K562 (cell line): ENCODE measurements around the gene NR3C2. TPM values are rescaled to one million over a fixed set of nuclear protein-coding genes. Genes with fewer than 3 reads are reported as not detected.

ENCODE experiments used
- ATAC-seq: fragments of 200-7000 bp; cut with Tn5 transposase; 3 replicates; pipeline ENCODE4 v1.9.1; 2020; ENCODE audit warnings: moderate library complexity
- BruUV-seq: library from RNA; stranded (reverse); fragments of 400-500 nt; replicated peaks from 2 replicates; lab custom pipeline; 2021; lab: Mats Ljungman, UMichigan
- CTCF ChIA-PET: fragments of 300-600 bp; formaldehyde crosslinking; extraction: SDS; loops from one replicate; lab custom pipeline; 2021; ENCODE audit warnings: low intra/inter-chr PET ratio; lab: Yijun Ruan, JAX
- POLR2A ChIA-PET: fragments of 300-600, 350-650 bp; sonication (Branson Sonifier 250); formaldehyde crosslinking; extraction: SDS; loops from one replicate; lab custom pipeline; 2021; ENCODE audit warnings: antibody characterized with exemption, inconsistent platforms; lab: Yijun Ruan, JAX
- DNase-seq, 4 experiments: peaks; one replicate each; pipeline versions ENCODE4 v3.0.0 to v3.0.0-alpha.2; 2011 to 2018; ENCODE audit warnings: low spot score in 3 of 4, mixed read lengths in 3 of 4; ENCODE audit errors: extremely low read depth in 1 of 4
- FAIRE-seq: peaks from 2 replicates; lab custom pipeline; 2011; peaks lifted over from hg19 to GRCh38; lab: Jason Lieb, UNC
- H2AFZ ChIP-seq: 2 replicates; pipeline ENCODE4 v1.6.0; 2011; ENCODE audit warnings: low read depth, low read length, control low read depth, inconsistent platforms
- H3K27ac ChIP-seq: fragments of 200-600 bp; 3 replicates; pipeline ENCODE4 v1.8.0; 2011; ENCODE audit warnings: low read depth, mild to moderate bottlenecking, control low read depth, inconsistent platforms, low read length, moderate library complexity, mixed read lengths; ENCODE audit errors: extremely low read depth
- H3K27me3 ChIP-seq, 2 experiments: fragments of 300-600 bp in 1 of 2; 2 replicates in 1 of 2; 3 replicates in 1 of 2; pipeline versions ENCODE4 v1.6.0 to v1.8.0; 2011; ENCODE audit warnings: inconsistent platforms in 2 of 2, low read length in 2 of 2, mild to moderate bottlenecking in 1 of 2, mixed read lengths in 1 of 2, moderate library complexity in 1 of 2; ENCODE audit not compliant: control insufficient read depth in 2 of 2, insufficient read depth in 2 of 2
- H3K36me3 ChIP-seq: fragments of 300-600 bp; 3 replicates; pipeline ENCODE4 v1.8.0; 2011; ENCODE audit warnings: mild to moderate bottlenecking, low read length, inconsistent platforms; ENCODE audit not compliant: control insufficient read depth, insufficient read depth
- H3K4me1 ChIP-seq, 2 experiments: fragments of 200-600 bp in 1 of 2; replicated peaks in 1 of 2; 2 replicates in 1 of 2; 3 replicates in 1 of 2; pipeline versions ENCODE4 v1.5.1 to v1.8.0; 2011; ENCODE audit warnings: inconsistent platforms in 2 of 2, low read length in 2 of 2, mild to moderate bottlenecking in 1 of 2, mixed read lengths in 1 of 2, moderate library complexity in 1 of 2; ENCODE audit not compliant: control insufficient read depth in 2 of 2, insufficient read depth in 2 of 2
- H3K4me2 ChIP-seq: 2 replicates; pipeline ENCODE4 v1.6.1; 2011; ENCODE audit warnings: low read length, control low read depth, inconsistent platforms, mixed read lengths; ENCODE audit not compliant: insufficient read depth
- H3K4me3 ChIP-seq: fragments of 200-600 bp; sonication (generic), shearing (Covaris generic); 2 replicates; pipeline ENCODE4 v1.5.1; 2016; ENCODE audit warnings: control low read depth, inconsistent platforms
- H3K79me2 ChIP-seq: fragments of 200-600 bp; 3 replicates; pipeline ENCODE4 v1.8.0; 2011; ENCODE audit warnings: low read length, inconsistent platforms; ENCODE audit not compliant: control insufficient read depth, insufficient read depth
- H3K9ac ChIP-seq, 2 experiments: 2 replicates each; pipeline versions ENCODE4 v1.6.0 to v1.6.1; 2011; ENCODE audit warnings: low read depth in 2 of 2, low read length in 2 of 2, control low read depth in 1 of 2, inconsistent platforms in 1 of 2, mild to moderate bottlenecking in 1 of 2, mixed read lengths in 1 of 2; ENCODE audit not compliant: insufficient read depth in 1 of 2
- H3K9me1 ChIP-seq: one replicate; pipeline ENCODE4 v1.6.0; 2011; ENCODE audit warnings: inconsistent platforms, mild to moderate bottlenecking, low read length, moderate library complexity; ENCODE audit not compliant: control insufficient read depth, insufficient read depth
- H3K9me3 ChIP-seq: replicated peaks from 2 replicates; pipeline ENCODE4 v1.5.1; 2011; ENCODE audit warnings: low read depth, low read length, inconsistent platforms; ENCODE audit not compliant: control insufficient read depth, insufficient read depth
- H4K20me1 ChIP-seq: replicated peaks from 2 replicates; pipeline ENCODE4 v1.6.1; 2011; ENCODE audit warnings: low read length, inconsistent platforms, mixed read lengths; ENCODE audit not compliant: control insufficient read depth, insufficient read depth
- BRCA1 ChIP-seq, 2 experiments: fragments of 450-650 bp in 1 of 2; sonication (generic) in 1 of 2; formaldehyde crosslinking in 1 of 2; IDR thresholded peaks; 2 replicates each; pipeline versions ENCODE4 v1.5.0 to v1.6.1; 2017 to 2020; ENCODE audit warnings: mild to moderate bottlenecking in 1 of 2, missing genetic modification reagents in 1 of 2
- CEBPG ChIP-seq, 3 experiments: fragments of 200-800 bp in 1 of 3; sonication (Bioruptor generic) in 1 of 3; sonication (generic) in 1 of 3; formaldehyde crosslinking in 1 of 3; IDR thresholded peaks in 2 of 3; conservative IDR thresholded peaks in 1 of 3; 2 replicates each; pipeline versions ENCODE4 v1.6.1 to v1.8.0; 2016 to 2022; ENCODE audit warnings: missing compliant biosample characterization in 2 of 3, missing genetic modification characterization in 2 of 3, mild to moderate bottlenecking in 1 of 3, missing genetic modification reagents in 1 of 3
- GABPB1 ChIP-seq: sonication (generic); formaldehyde crosslinking; IDR thresholded peaks from 2 replicates; pipeline ENCODE4 v1.8.0; 2022; ENCODE audit warnings: mild to moderate bottlenecking, missing genetic modification reagents
- HDAC6 ChIP-seq: IDR thresholded peaks from 2 replicates; pipeline ENCODE4 v1.6.1; 2012; ENCODE audit warnings: low read depth, mild to moderate bottlenecking, control low read depth, inconsistent platforms, low read length, moderate library complexity
- JUNB ChIP-seq: fragments of 450-650 bp; formaldehyde crosslinking; conservative IDR thresholded peaks from 2 replicates; pipeline ENCODE4 v1.4.0; 2020; ENCODE audit warnings: mild to moderate bottlenecking
- NEUROD1 ChIP-seq: fragments of 150-350 bp; IDR thresholded peaks from 2 replicates; pipeline ENCODE4 v1.6.1; 2014; ENCODE audit warnings: borderline replicate concordance, low read length, low read depth; ENCODE audit not compliant: partially characterized antibody
- SRSF7 ChIP-seq: fragments of 200-400 bp; formaldehyde crosslinking; optimal IDR thresholded peaks from 2 replicates; pipeline ENCODE3; 2017; ENCODE audit warnings: mild to moderate bottlenecking, low read depth, low read length
- TBP ChIP-seq: optimal IDR thresholded peaks from 2 replicates; pipeline ENCODE3; 2011; ENCODE audit warnings: low read depth, low read length, improper control_type of control experiment
- TCFL5 ChIP-seq: fragments of 250-450 bp; sonication (Bioruptor Pico); conservative IDR thresholded peaks from 2 replicates; pipeline ENCODE4 v1.6.1; 2021; ENCODE audit warnings: mild to moderate bottlenecking, moderate library complexity, matching md5 sums
- YY1 ChIP-seq, 3 experiments: IDR thresholded peaks; 2 replicates each; pipeline ENCODE4 v1.6.1; 2011; ENCODE audit warnings: low read length in 2 of 3, mild to moderate bottlenecking in 2 of 3, moderate library complexity in 2 of 3, borderline replicate concordance in 1 of 3, control low read depth in 1 of 3, low read depth in 1 of 3; ENCODE audit not compliant: insufficient read depth in 3 of 3, insufficient replicate concordance in 2 of 3, control insufficient read depth in 1 of 3, insufficient read length in 1 of 3; ENCODE audit errors: extremely low read depth in 1 of 3
- ZNF740 ChIP-seq, 3 experiments: fragments of 200-800 bp in 1 of 3; sonication (Bioruptor generic) in 1 of 3; sonication (generic) in 1 of 3; formaldehyde crosslinking in 1 of 3; IDR thresholded peaks; 2 replicates each; pipeline versions ENCODE4 v1.6.1 to v1.8.0; 2016 to 2022; ENCODE audit warnings: mild to moderate bottlenecking in 2 of 3, missing compliant biosample characterization in 2 of 3, missing genetic modification characterization in 2 of 3, missing genetic modification reagents in 1 of 3
- WGBS: fragments of 100-300 bp; shearing (Covaris generic); methylation state at CpG from one replicate; pipeline ENCODE4 v1.1.6; 2016; ENCODE audit warnings: low coverage, mixed read lengths; ENCODE audit not compliant: insufficient coverage; ENCODE audit errors: missing lambda C conversion rate; 5-methylcytosine and 5-hydroxymethylcytosine counted together
- in situ Hi-C: fragments of 300-500 bp; cut with MboI; formaldehyde crosslinking; loops from 4 replicates; pipeline ENCODE4 v1.15.0; 2018; ENCODE audit warnings: inconsistent platforms, mixed read lengths
- intact Hi-C: fragments of 100-400 bp; cut with micrococcal nuclease; formaldehyde crosslinking; loops from 2 replicates; pipeline ENCODE4 v1.14.2; 2022
- polyA plus RNA-seq, 8 experiments: library from polyadenylated mRNA; depleted of rRNA in 4 of 8; stranded (reverse) in 5 of 8; unstranded in 3 of 8; fragments of >200 nt; fragmentation: Nextera tagmentation in 2 of 8; fragmentation: Illumina TruSeq in 1 of 8; extraction: Ambion mirVana in 2 of 8; extraction: Trizol in 1 of 8; gene quantifications; 2 replicates each; pipeline versions ENCODE4 v1.2.1 to v1.2.3, GENCODE V29; 2011 to 2014; ENCODE audit warnings: inconsistent platforms in 1 of 8, missing spikeins in 1 of 8
- total RNA-seq, 7 experiments: library from RNA; depleted of rRNA in 6 of 7; stranded (reverse); fragments of >200 nt in 6 of 7; fragmentation: Illumina TruSeq in 2 of 7; extraction: Trizol in 2 of 7; gene quantifications; 2 replicates each; pipeline versions ENCODE4 v1.2.1 to v1.2.3, GENCODE V29; 2011 to 2021; ENCODE audit warnings: low replicate concordance in 1 of 7
- TF ChIP-seq, protein P1 (sequence below): fragments of 450-650 bp; IDR thresholded peaks from 2 replicates; pipeline ENCODE4 v1.6.1; 2017; ENCODE audit warnings: mild to moderate bottlenecking, moderate library complexity
- TF ChIP-seq, protein P2 (sequence below): fragments of 450-650 bp; IDR thresholded peaks from 2 replicates; pipeline ENCODE4 v1.6.1; 2018; ENCODE audit warnings: mild to moderate bottlenecking, low read depth; ENCODE audit not compliant: partially characterized antibody

The NR3C2 gene
- total and polyA plus RNA-seq, 9 of the 15 experiments (the other 6 are each of a cell fraction or from before 2014, with no cell fraction given): 0.01 to 0.28 (median 0.16) TPM; not detected in 2

DNA sequence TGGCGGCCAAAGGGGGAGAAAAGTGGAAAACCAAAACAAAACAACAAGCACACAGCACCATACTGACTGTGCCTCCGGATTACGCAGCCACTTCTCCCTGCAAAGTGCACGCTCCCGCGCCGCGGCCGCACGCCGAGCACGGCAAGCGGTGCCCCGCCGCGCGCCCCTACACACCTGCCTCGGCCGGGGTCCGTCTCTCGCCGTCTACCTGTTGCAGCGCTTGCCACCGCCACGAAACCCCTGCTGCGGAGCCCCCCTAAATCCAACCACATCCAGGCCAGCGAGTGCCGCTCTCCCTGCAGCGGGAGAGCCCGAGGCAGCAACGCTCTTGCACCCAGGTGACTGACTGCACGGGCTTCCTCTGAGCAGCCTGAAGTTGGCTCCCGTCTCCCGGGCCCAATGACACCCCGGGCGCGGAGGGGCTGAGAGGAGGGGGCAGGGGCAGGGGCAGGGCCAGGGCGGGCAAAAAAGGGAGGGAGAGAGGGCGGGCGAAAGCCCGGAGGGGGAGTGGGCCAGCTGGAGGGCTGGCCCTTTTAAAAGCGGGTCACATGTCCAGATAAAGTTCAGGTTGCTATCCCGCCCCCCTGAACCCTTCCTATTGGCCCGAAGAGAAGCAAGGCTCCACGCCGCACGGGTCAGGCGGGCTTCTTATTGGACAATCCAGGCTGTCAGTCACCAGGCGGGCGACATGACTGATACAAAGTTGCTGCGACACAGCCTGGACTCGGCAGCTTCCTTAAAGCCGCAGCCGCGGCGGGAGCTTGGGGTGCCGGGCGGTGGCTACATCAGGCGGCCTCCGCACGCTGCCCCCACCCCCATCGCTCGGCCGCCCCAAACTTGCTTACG lies at the start of gene NR3C2 (continued):
- TF ChIP-seq YY1 (IDR thresholded peaks at IDR 0.05; ENCODE audit: borderline replicate concordance in 1 of 3, control insufficient read depth in 1 of 3, extremely low read depth in 1 of 3, insufficient read depth in 3 of 3, insufficient read length in 1 of 3, insufficient replicate concordance in 2 of 3, low read depth in 1 of 3, low read length in 2 of 3) (peak in 2 of 3 experiments; percentile 26 to 56), CEBPG (CRISPR knock-in tag; IDR thresholded peaks at IDR 0.05) (no peak), CEBPG (tag; conservative IDR thresholded peaks at IDR 0.05 in 1 of 2, IDR thresholded peaks at IDR 0.05 in 1 of 2) (no peak), TBP (peak; percentile 87)

DNA sequence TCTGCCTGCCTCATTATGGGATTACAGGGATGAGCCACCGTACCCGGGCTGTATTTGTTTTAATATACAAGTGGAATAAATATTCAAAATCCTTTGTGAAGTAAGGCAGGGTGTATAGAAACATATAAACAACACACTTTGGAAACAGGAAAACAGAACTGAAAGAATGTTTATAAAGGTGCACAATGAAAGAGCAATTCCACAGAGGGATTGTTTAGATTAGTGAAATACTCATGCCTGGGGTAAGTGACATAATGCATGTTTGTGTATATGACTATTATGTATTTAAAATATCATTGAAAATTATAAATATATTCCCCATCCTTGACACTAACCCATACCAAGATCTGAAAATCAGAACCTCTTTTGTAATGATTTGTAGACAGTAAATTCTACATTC lies 45.0 kb upstream of the NR3C2 start:
- Histone ChIP-seq H3K4me3 (no peak overlapping the region), H3K27me3 (no peaks in the 10 kb centered on the region), H3K4me2 (no peak overlapping the region), H3K9ac (no peak overlapping the region), H3K4me1 (no peaks in the 10 kb centered on the region), H2AFZ (no peak overlapping the region), H3K36me3 (no peaks in the 10 kb centered on the region), H3K27ac (no peak overlapping the region), H3K9me1 (no peaks in the 10 kb centered on the region), H3K79me2 (no peaks in the 10 kb centered on the region), H4K20me1 (no peaks in the 10 kb centered on the region), H3K9me3 (no peaks in the 10 kb centered on the region)
- DNase-seq (no peak), FAIRE-seq (no peak), ATAC-seq (no peak)
- ChIA-PET CTCF (no interaction called here), POLR2A (no interaction called here)
- in situ Hi-C loops (no loop called here), intact Hi-C loops (no loop called here)
- BruUV-seq: no TSS peak
- WGBS: 0% methylated on average over 2 of the region's 2 CpGs
- TF ChIP-seq, protein P1, sequence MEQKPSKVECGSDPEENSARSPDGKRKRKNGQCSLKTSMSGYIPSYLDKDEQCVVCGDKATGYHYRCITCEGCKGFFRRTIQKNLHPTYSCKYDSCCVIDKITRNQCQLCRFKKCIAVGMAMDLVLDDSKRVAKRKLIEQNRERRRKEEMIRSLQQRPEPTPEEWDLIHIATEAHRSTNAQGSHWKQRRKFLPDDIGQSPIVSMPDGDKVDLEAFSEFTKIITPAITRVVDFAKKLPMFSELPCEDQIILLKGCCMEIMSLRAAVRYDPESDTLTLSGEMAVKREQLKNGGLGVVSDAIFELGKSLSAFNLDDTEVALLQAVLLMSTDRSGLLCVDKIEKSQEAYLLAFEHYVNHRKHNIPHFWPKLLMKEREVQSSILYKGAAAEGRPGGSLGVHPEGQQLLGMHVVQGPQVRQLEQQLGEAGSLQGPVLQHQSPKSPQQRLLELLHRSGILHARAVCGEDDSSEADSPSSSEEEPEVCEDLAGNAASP: no peak
- TF ChIP-seq ZNF740 (CRISPR knock-in tag; IDR thresholded peaks at IDR 0.05) (no peak), ZNF740 (tag; IDR thresholded peaks at IDR 0.05) (no peak), HDAC6 (no peak), NEUROD1 (no peak), JUNB (CRISPR knock-in tag) (no peak), GABPB1 (no peak), SRSF7 (no peak), BRCA1 (IDR thresholded peaks at IDR 0.05) (no peak), BRCA1 (CRISPR knock-in tag; IDR thresholded peaks at IDR 0.05) (no peak), TCFL5 (no peak)
- TF ChIP-seq, protein P2, sequence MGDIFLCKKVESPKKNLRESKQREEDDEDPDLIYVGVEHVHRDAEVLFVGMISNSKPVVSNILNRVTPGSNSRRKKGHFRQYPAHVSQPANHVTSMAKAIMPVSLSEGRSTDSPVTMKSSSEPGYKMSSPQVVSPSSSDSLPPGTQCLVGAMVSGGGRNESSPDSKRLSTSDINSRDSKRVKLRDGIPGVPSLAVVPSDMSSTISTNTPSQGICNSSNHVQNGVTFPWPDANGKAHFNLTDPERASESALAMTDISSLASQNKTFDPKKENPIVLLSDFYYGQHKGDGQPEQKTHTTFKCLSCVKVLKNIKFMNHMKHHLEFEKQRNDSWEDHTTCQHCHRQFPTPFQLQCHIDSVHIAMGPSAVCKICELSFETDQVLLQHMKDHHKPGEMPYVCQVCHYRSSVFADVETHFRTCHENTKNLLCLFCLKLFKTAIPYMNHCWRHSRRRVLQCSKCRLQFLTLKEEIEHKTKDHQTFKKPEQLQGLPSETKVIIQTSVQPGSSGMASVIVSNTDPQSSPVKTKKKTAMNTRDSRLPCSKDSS: no peak
